OCI-LY7 (cell line): ENCODE results near the gene ABCG8.

Experiments
- CTCF ChIP-seq: fragments of 200-600 bp; sonication (generic); conservative IDR thresholded peaks from 2 replicates; pipeline ENCODE4 v1.5.1; 2014; ENCODE audit warnings: mild to moderate bottlenecking, antibody characterized with exemption, low read length, moderate library complexity, mixed read lengths
- EZH2phosphoT487 ChIP-seq: fragments of 200-600 bp; sonication (generic); IDR thresholded peaks from 2 replicates; pipeline ENCODE4 v1.6.1; 2018; ENCODE audit warnings: low read depth, borderline replicate concordance, mild to moderate bottlenecking, mixed run types, antibody characterized with exemption, low read length, moderate library complexity, mixed read lengths

DNA sequence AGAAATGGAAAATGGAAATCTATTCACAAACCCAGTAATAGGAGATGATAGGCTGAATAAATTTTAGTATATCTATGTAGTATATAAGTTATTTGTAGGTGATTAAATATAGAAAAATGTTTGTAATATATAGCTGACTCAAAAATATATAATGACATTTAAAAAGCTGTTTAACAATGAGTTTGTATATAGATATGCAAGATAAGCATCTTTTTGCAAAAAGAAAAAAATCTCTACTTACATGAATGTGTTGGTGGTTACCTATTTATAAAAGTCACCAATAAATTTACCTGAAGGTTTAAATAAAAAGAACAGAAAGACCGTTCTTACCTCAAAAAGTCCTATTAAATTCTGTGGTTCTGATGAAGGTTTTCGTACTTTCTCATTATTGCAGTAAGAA, 85.7 kb downstream of the ABCG8 start:
- no peak for TF ChIP-seq CTCF
- no peak for TF ChIP-seq EZH2phosphoT487
